Measurements from ENCODE around the gene GRAMD2B.

DNA sequence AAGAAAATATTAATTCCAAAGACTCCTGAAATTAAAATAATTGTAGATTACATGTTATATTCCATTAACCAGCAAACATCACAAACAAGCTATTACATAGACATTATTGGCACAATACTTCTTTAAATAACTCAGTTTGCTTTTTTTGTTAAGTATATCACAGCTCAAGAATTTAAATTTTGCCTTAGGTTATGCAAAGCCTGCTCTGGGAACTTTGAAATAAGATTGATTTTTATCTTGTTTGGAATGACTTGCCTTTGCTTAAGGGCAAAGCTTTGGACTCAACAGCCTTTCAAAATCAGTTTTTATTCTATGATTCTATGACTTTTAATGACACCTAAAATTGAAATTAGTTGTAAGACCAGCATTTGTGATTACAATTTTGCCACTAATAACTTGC, 93.6 kb downstream of the GRAMD2B start:
- no peak for TF ChIP-seq POLR2A (IDR thresholded peaks at IDR 0.05; ENCODE audit: low read depth, low read length)
- TF ChIP-seq TAF1 (IDR thresholded peaks at IDR 0.05; ENCODE audit: borderline replicate concordance, low read depth, low read length), result no peak
